Left ventricle myocardium inferior (tissue), 1 donor: ENCODE results near the gene HEG1. TPM values are rescaled to one million over a fixed set of nuclear protein-coding genes. Genes with fewer than 3 reads are reported as not detected.

Source experiments
- DNase-seq: peaks from one replicate; pipeline ENCODE4 v3.0.0-alpha.2; 2020
- H3K27ac ChIP-seq: fragments of 200-600 bp; replicated peaks from 2 replicates; pipeline ENCODE4 v1.8.0; 2021
- H3K27me3 ChIP-seq: fragments of 200-600 bp; 2 replicates; pipeline ENCODE4 v1.8.0; 2021; ENCODE audit warnings: low read depth
- H3K36me3 ChIP-seq: fragments of 200-600 bp; 2 replicates; pipeline ENCODE4 v1.8.0; 2021
- H3K4me1 ChIP-seq: fragments of 200-600 bp; 2 replicates; pipeline ENCODE4 v1.8.0; 2021
- H3K4me3 ChIP-seq: fragments of 200-600 bp; 2 replicates; pipeline ENCODE4 v1.8.0; 2021; ENCODE audit warnings: mild to moderate bottlenecking, moderate library complexity
- H3K9me3 ChIP-seq: fragments of 200-600 bp; replicated peaks from 2 replicates; pipeline ENCODE4 v1.8.0; 2021
- intact Hi-C: fragments of 100-400 bp; cut with micrococcal nuclease; formaldehyde crosslinking; loops from one replicate; pipeline ENCODE4 v1.11.0; 2022
- total RNA-seq: library from RNA; stranded (reverse); fragmentation: NEBNext Ultra II Directional; extraction: Animal tissue kit (Norgen Biotek cat#: 25700); gene quantifications from one replicate; pipeline ENCODE4 v1.2.1, GENCODE V29; 2021
- TF ChIP-seq, protein P1 (sequence below): fragments of 200-600 bp; IDR thresholded peaks from 2 replicates; pipeline ENCODE4 v1.8.0; 2021; ENCODE audit warnings: antibody characterized with exemption, mild to moderate bottlenecking, borderline replicate concordance
- donor health status: DM: no; HTN: yes; CAD: no; lungs with severe emphysema.

Gene HEG1
- total RNA-seq, 1 donor from 2014 or later, result 105 TPM

DNA sequence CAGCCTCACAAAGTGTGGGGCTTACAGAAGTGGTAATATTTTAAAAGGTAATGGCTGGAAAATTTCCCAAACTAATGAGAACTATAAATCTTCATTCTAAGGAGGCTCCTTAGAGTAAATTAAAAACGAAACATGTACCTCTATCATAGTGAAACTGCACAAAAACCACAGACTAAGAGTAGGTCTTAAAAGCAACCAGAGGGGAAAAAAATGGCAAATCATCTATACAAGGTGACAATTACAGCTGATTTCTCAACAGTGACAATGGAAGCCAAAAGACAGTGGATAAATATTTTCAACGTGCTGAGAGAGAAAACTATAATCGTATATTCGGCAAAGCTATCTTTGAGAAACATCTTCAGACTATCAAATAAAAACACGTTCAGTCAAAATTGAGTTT, 20.6 kb downstream of the HEG1 start:
- Histone ChIP-seq H3K36me3 (no peaks in the 10 kb centered on the region), H3K27me3 (no peaks in the 10 kb centered on the region), H3K4me3 (no peak overlapping the region), H3K27ac (no peak overlapping the region), H3K4me1 (peaks cover 85% of the 10 kb centered on the region), H3K9me3 (peaks cover 8% of the 10 kb centered on the region)
- no peak for DNase-seq
- intact Hi-C loops, result no loop called here
- TF ChIP-seq, protein P1, sequence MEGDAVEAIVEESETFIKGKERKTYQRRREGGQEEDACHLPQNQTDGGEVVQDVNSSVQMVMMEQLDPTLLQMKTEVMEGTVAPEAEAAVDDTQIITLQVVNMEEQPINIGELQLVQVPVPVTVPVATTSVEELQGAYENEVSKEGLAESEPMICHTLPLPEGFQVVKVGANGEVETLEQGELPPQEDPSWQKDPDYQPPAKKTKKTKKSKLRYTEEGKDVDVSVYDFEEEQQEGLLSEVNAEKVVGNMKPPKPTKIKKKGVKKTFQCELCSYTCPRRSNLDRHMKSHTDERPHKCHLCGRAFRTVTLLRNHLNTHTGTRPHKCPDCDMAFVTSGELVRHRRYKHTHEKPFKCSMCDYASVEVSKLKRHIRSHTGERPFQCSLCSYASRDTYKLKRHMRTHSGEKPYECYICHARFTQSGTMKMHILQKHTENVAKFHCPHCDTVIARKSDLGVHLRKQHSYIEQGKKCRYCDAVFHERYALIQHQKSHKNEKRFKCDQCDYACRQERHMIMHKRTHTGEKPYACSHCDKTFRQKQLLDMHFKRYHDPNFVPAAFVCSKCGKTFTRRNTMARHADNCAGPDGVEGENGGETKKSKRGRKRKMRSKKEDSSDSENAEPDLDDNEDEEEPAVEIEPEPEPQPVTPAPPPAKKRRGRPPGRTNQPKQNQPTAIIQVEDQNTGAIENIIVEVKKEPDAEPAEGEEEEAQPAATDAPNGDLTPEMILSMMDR, result no peak

GRCh38 chr3:125033616-125034015, 22.2 kb downstream of the HEG1 start:
- TF ChIP-seq, protein P1, result no peak
- intact Hi-C loops, result no loop called here
- no peak overlapping the region for H3K4me3 ChIP-seq
- H3K9me3 ChIP-seq, result peaks cover 8% of the 10 kb centered on the region
- H3K4me1 ChIP-seq, result peaks cover 82% of the 10 kb centered on the region
- DNase-seq, result no peak
- peaks cover 8% of the 10 kb centered on the region for H3K36me3 ChIP-seq
- peak overlapping the region; percentile 78 for H3K27ac ChIP-seq
- no peaks in the 10 kb centered on the region for H3K27me3 ChIP-seq

GRCh38 chr3:125033135-125033534, 22.7 kb downstream of the HEG1 start:
- H3K4me1 ChIP-seq, result peaks cover 82% of the 10 kb centered on the region
- TF ChIP-seq, protein P1, result no peak
- peaks cover 13% of the 10 kb centered on the region for H3K36me3 ChIP-seq
- no peaks in the 10 kb centered on the region for H3K27me3 ChIP-seq
- DNase-seq, result no peak
- peaks cover 8% of the 10 kb centered on the region for H3K9me3 ChIP-seq
- peak overlapping the region; percentile 78 for H3K27ac ChIP-seq
- H3K4me3 ChIP-seq, result no peak overlapping the region
- intact Hi-C loops, result no loop called here

DNA sequence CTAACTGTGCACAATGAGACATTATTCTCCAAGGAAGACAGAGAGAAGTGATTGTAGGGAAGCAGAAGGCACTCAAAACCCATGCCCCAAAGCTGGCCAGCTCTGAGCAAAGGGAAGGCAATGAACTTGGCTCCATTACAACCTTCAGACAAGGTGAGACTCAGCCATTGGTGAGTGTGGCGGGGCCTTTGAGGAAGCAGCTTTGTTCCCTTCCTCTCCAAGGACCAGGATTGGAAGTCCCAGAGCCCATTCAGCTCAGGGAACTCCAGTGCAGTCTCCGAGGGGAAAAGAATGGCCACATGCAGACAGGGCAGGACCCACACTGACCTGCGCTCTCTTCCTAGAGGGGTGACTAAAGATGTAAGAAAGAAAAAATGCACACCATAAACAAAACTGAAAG, 23.1 kb downstream of the HEG1 start:
- H3K4me1 ChIP-seq, result peaks cover 82% of the 10 kb centered on the region

GRCh38 chr3:125032100-125032643, 23.6 kb downstream of the HEG1 start:
- H3K4me3 ChIP-seq, result no peak overlapping the region
- intact Hi-C loops, result no loop called here
- peaks cover 23% of the 10 kb centered on the region for H3K36me3 ChIP-seq
- peaks cover 82% of the 10 kb centered on the region for H3K4me1 ChIP-seq
- peak overlapping the region; percentile 78 for H3K27ac ChIP-seq
- H3K27me3 ChIP-seq, result no peaks in the 10 kb centered on the region
- TF ChIP-seq, protein P1, result no peak
- DNase-seq, result no peak
- peaks cover 8% of the 10 kb centered on the region for H3K9me3 ChIP-seq

More for the DNA sequence above, 23.1 kb downstream of the HEG1 start:
- TF ChIP-seq, protein P1, result no peak
- peaks cover 18% of the 10 kb centered on the region for H3K36me3 ChIP-seq
- intact Hi-C loops, result no loop called here
- no peak overlapping the region for H3K4me3 ChIP-seq
- DNase-seq, result no peak
- H3K9me3 ChIP-seq, result peaks cover 8% of the 10 kb centered on the region
- H3K27me3 ChIP-seq, result no peaks in the 10 kb centered on the region
- peak overlapping the region; percentile 78 for H3K27ac ChIP-seq
